ENCODE data around the gene BRSK2. TPM values are rescaled to one million over a fixed set of nuclear protein-coding genes. Genes with fewer than 3 reads are reported as not detected.

Gene BRSK2
- total and polyA plus RNA-seq, 2 donors (not counting 1 experiment from before 2014, with no cell fraction given) = 0.11 to 0.33 TPM

DNA sequence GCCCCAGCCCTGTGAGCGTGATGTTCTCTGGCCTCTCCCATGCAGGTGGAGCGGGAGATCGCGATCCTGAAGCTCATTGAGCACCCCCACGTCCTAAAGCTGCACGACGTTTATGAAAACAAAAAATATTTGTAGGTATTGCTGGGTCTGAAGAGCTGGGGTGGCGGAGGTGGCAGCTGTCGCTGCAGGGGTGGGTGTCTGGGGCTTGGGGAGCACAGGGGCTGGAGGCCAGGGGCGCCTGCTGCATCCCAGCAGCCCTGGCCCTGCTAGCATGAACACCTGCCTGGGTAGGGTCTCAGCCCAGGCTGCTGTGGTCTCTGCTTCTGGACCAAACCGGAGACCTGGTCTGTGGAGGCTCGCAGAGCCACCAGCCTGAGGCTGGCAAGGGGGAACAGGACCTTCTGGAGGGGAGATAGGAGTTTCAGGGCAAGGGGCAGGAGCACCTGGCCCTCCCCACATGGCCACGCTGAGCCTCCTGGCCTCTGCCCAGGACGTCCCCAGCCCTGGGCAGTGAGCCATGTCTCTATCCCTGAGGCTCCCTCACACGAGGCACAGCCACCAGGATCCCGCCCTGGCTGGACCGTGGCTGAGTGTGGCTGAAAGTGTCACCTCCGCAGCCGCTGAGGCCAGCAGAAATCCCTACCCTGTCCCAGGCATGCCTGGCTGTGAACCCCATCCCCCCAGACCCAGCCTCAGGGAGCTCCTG is 48.7 kb downstream of the BRSK2 start:
- Histone ChIP-seq H3K79me2 (ENCODE audit: control insufficient read depth, insufficient read depth, low read length) (no peaks in the 10 kb centered on the region), H3K4me3 (replicated peaks in 1 of 4; ENCODE audit: control extremely low read depth in 1 of 4, insufficient read depth in 1 of 4, low read depth in 3 of 4, low read length in 4 of 4) (no peak overlapping the region), H3K9ac (ENCODE audit: insufficient read depth, low read length) (no peak overlapping the region), H3K27ac (ENCODE audit: insufficient read depth, low read length) (no peak overlapping the region), H3K9me3 (ENCODE audit: control insufficient read depth, insufficient read depth, low read depth, low read length) (no peaks in the 10 kb centered on the region), H3K27me3 (ENCODE audit: control insufficient read depth, insufficient read depth, low read length) (no peaks in the 10 kb centered on the region), H4K20me1 (ENCODE audit: control insufficient read depth, extremely low read depth, insufficient read depth, low read length) (no peaks in the 10 kb centered on the region), H3K4me2 (ENCODE audit: extremely low read depth, insufficient read depth, low read length) (no peak overlapping the region), H3K36me3 (ENCODE audit: control insufficient read depth, insufficient read depth, low read length) (no peaks in the 10 kb centered on the region), H3K4me1 (ENCODE audit: control insufficient read depth, extremely low read depth, insufficient read depth, low read length) (no peaks in the 10 kb centered on the region), H2AFZ (ENCODE audit: low read length) (no peak overlapping the region)
- no peak for DNase-seq (ENCODE audit: low read depth in 2 of 2)
- no peak for TF ChIP-seq EZH2 (IDR thresholded peaks at IDR 0.05; ENCODE audit: low read length, missing control alignments)
- TF ChIP-seq, protein P1, sequence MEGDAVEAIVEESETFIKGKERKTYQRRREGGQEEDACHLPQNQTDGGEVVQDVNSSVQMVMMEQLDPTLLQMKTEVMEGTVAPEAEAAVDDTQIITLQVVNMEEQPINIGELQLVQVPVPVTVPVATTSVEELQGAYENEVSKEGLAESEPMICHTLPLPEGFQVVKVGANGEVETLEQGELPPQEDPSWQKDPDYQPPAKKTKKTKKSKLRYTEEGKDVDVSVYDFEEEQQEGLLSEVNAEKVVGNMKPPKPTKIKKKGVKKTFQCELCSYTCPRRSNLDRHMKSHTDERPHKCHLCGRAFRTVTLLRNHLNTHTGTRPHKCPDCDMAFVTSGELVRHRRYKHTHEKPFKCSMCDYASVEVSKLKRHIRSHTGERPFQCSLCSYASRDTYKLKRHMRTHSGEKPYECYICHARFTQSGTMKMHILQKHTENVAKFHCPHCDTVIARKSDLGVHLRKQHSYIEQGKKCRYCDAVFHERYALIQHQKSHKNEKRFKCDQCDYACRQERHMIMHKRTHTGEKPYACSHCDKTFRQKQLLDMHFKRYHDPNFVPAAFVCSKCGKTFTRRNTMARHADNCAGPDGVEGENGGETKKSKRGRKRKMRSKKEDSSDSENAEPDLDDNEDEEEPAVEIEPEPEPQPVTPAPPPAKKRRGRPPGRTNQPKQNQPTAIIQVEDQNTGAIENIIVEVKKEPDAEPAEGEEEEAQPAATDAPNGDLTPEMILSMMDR (conservative IDR thresholded peaks at IDR 0.05 in 1 of 2, IDR thresholded peaks at IDR 0.05 in 1 of 2; ENCODE audit: low read depth in 1 of 2, low read length in 2 of 2) = no peak

DNA sequence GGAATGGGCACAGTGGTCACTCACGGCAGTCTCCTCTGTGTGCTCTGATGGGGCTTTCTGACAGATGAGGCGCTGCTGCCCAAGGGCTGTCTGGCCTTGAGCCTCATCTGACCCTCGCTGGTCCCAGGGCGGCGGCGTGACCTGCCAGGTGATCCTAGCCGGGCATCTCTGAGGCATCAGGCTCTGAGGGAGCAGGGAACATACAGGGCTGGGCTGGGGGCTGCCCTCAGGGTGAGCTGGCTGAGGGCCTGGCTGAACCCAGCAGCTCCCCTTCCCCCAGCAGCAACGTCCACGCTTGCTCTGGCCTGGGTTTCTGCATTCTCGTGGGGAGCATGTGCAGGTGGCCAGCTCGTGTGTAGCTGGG is 49.2 kb downstream of the BRSK2 start:
- Histone ChIP-seq H3K4me2 (ENCODE audit: extremely low read depth, insufficient read depth, low read length) (no peak overlapping the region), H2AFZ (ENCODE audit: low read length) (no peak overlapping the region), H3K4me3 (replicated peaks in 1 of 4; ENCODE audit: control extremely low read depth in 1 of 4, insufficient read depth in 1 of 4, low read depth in 3 of 4, low read length in 4 of 4) (no peak overlapping the region), H3K4me1 (ENCODE audit: control insufficient read depth, extremely low read depth, insufficient read depth, low read length) (no peaks in the 10 kb centered on the region), H3K9ac (ENCODE audit: insufficient read depth, low read length) (no peak overlapping the region), H3K36me3 (ENCODE audit: control insufficient read depth, insufficient read depth, low read length) (no peaks in the 10 kb centered on the region), H3K79me2 (ENCODE audit: control insufficient read depth, insufficient read depth, low read length) (no peaks in the 10 kb centered on the region), H3K9me3 (ENCODE audit: control insufficient read depth, insufficient read depth, low read depth, low read length) (no peaks in the 10 kb centered on the region), H3K27ac (ENCODE audit: insufficient read depth, low read length) (no peak overlapping the region), H4K20me1 (ENCODE audit: control insufficient read depth, extremely low read depth, insufficient read depth, low read length) (no peaks in the 10 kb centered on the region), H3K27me3 (ENCODE audit: control insufficient read depth, insufficient read depth, low read length) (no peaks in the 10 kb centered on the region)
- DNase-seq (ENCODE audit: low read depth in 2 of 2) = no peak
- TF ChIP-seq, protein P1 (conservative IDR thresholded peaks at IDR 0.05 in 1 of 2, IDR thresholded peaks at IDR 0.05 in 1 of 2; ENCODE audit: low read depth in 1 of 2, low read length in 2 of 2) = no peak
- no peak for TF ChIP-seq EZH2 (IDR thresholded peaks at IDR 0.05; ENCODE audit: low read length, missing control alignments)

DNA sequence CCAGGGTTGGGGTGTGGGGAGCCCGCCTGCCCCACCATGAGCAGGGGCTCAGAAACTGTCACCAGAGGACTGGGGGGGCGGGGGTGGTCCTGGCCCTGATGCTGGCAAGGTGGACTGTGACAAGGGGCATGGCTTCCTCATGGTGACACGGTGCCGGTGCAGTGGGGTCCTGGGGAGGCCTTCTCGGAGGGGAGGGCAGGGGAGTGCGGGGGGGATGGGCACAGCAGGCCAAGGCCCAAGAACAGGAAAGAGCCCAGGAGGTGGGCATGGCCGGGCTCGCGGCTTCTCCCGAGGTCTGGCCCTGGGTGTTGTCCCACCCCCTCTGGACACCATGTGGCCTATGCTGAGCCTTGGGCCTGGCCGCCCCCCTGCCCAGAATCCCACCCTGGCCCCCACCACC is 49.6 kb downstream of the BRSK2 start:
- TF ChIP-seq EZH2 (IDR thresholded peaks at IDR 0.05; ENCODE audit: low read length, missing control alignments) = no peak
- TF ChIP-seq, protein P1 (conservative IDR thresholded peaks at IDR 0.05 in 1 of 2, IDR thresholded peaks at IDR 0.05 in 1 of 2; ENCODE audit: low read depth in 1 of 2, low read length in 2 of 2) = no peak
- H2AFZ ChIP-seq (ENCODE audit: low read length) = no peak overlapping the region
- no peak overlapping the region for H3K4me3 ChIP-seq (replicated peaks in 1 of 4; ENCODE audit: control extremely low read depth in 1 of 4, insufficient read depth in 1 of 4, low read depth in 3 of 4, low read length in 4 of 4)
- no peaks in the 10 kb centered on the region for H3K36me3 ChIP-seq (ENCODE audit: control insufficient read depth, insufficient read depth, low read length)
- H3K4me1 ChIP-seq (ENCODE audit: control insufficient read depth, extremely low read depth, insufficient read depth, low read length) = no peaks in the 10 kb centered on the region
- no peak overlapping the region for H3K27ac ChIP-seq (ENCODE audit: insufficient read depth, low read length)
- no peak overlapping the region for H3K9ac ChIP-seq (ENCODE audit: insufficient read depth, low read length)
- no peaks in the 10 kb centered on the region for H3K79me2 ChIP-seq (ENCODE audit: control insufficient read depth, insufficient read depth, low read length)
- no peaks in the 10 kb centered on the region for H3K27me3 ChIP-seq (ENCODE audit: control insufficient read depth, insufficient read depth, low read length)
- no peak overlapping the region for H3K4me2 ChIP-seq (ENCODE audit: extremely low read depth, insufficient read depth, low read length)
- DNase-seq (ENCODE audit: low read depth in 2 of 2) = no peak
- H3K9me3 ChIP-seq (ENCODE audit: control insufficient read depth, insufficient read depth, low read depth, low read length) = no peaks in the 10 kb centered on the region
- H4K20me1 ChIP-seq (ENCODE audit: control insufficient read depth, extremely low read depth, insufficient read depth, low read length) = no peaks in the 10 kb centered on the region
